Measurements from ENCODE around the gene MAPK8IP1. TPM values are rescaled to one million over a fixed set of nuclear protein-coding genes. Genes with fewer than 3 reads are reported as not detected.
"Not testable (repeated sequence)": the region's sequence is repeated elsewhere in the genome, so short reads cannot be mapped to it uniquely, and the experiment has no call there.

Gene MAPK8IP1
- total RNA-seq, 1 donor from 2014 or later, result 16.3 TPM

DNA sequence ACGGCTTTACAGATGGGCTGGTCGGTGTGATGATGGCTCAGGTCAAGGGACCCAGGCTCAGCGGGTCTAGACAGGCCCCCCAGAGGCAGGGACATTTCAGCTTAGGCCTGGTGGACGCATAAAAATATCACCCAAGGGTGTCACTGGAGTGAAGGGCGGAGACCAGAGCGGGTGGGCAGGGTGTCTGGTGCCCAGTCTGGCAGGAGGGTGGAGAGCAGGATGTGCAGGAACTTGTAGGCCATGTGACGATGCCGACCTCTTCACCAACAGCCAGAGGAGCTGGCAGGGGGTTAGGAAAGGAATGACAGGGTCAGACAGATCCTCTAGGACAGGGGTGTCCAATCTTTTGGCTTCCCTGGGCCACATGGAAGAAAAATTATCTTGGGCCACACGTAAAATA is 4.5 kb downstream of the MAPK8IP1 start:
- no peak for DNase-seq (ENCODE audit: low spot score)

DNA sequence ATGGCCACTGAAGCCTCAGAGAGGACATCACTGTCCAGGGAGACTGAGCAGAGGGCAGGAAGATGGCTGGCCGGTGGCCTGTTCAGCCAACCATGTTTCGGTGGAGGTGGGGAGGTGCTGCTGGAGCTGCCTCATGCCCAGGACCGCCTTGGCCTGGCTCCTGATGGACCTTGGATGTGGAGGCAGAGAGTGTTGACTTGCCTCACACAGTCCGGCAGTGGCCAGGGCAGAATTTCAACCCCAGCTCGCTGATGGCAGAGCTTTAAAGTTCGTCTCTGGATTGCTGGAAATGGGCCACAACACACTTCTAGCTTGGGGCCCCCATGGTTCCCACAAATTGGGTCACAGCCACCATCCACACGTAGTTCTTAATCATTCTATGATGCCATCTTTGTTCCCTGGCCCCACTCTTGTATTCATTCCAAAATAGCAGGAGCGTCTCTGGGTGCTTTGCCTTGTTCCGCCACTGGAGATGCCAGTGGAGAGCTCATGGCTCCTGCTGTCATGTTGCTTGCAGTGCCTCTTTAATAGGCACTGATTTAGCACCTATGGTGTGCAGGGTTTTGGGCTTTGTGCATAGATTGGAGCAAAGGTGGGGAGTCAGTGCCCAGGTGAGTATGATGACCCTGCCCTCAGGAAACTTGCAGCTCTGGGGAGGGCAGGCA is 5.6 kb downstream of the MAPK8IP1 start:
- DNase-seq (ENCODE audit: low spot score), result no peak

GRCh38 chr11:45892856-45893255 is 7.4 kb downstream of the MAPK8IP1 start:
- no peak for DNase-seq (ENCODE audit: low spot score)

GRCh38 chr11:45894555-45895247 is 9.2 kb downstream of the MAPK8IP1 start:
- no peak for DNase-seq (ENCODE audit: low spot score)

- no peak for DNase-seq (ENCODE audit: low spot score)
Observed at GRCh38 chr11:45895553-45896259, 10.3 kb downstream of the MAPK8IP1 start.

DNA sequence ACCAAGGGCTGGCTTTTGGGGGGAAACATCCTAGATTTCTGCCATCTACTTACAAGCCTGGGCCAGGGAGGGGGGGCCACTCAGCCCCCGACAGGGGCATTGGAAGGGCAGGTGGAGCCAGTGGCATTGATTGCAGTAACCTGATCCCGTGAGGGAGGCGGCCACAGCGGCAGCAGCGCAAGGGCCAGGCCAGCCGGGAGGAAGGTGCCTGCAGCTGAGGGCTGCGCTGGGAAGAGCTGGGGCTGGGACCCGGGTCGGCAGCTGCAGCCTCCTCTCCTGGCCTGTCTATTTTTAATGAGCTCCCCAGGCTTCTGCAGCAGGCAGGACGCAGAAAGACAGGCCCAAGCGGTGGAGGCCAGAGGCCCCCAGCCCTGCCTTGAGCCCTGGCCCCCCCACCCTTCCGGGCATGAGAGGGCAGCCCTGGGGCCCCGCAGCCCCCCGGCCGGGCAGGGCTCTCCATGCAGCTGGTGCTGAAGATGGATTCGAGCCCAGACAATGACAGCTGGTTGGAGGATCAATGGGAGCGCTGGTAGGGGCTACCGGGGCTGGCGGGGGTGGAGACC is 11.1 kb downstream of the MAPK8IP1 start:
- no peak for DNase-seq (ENCODE audit: low spot score)

DNA sequence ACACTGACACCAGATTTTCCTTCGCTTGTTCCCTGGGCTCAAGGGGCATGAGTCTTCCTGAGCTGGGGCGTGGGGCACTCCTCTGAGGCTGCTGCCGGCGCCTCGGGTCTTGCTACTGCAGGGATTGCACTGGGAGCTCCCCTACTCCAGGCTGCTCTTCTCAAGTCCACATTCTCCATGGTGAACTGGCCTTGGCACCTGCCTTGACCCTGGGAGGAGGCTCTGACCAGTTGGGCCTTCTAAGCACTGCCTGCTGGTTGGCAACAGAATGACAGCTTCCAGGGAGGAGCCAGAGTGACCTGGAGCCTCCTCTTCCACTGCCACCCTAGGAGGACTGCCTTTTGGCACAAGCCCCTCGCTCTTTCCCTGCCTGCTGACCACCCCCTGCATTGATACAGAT is 12.1 kb downstream of the MAPK8IP1 start:
- no peak for DNase-seq (ENCODE audit: low spot score)

- no peak for DNase-seq (ENCODE audit: low spot score)
Observed at GRCh38 chr11:45899086-45899447, 13.6 kb downstream of the MAPK8IP1 start.

GRCh38 chr11:45899448-45900174 is 14.2 kb downstream of the MAPK8IP1 start:
- DNase-seq (ENCODE audit: low spot score), result peak; percentile 63

- not testable (repeated sequence) for DNase-seq (ENCODE audit: low spot score)
Observed at GRCh38 chr11:45900175-45900800, 14.8 kb downstream of the MAPK8IP1 start.

GRCh38 chr11:45900916-45901617 is 15.6 kb downstream of the MAPK8IP1 start:
- DNase-seq (ENCODE audit: low spot score), result no peak

DNA sequence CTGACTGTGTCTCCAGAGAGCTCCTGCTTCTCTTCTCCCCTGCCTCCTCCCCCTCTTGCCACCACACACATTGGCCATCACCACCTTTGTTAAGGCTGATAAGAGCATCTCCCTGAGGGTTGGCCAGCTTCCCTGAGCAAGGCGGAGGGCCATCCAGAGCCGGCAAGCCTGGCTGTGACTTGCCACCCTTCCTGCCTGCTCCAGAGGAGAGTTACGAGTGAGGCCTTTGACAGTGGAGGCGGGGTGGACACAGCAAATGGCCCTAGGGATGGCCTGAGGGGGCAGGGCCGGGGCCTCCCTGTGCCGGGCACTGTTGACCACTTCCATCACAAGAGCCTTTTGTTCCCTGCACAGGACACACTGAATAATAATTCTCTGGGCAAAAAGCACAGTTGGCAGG is 16.2 kb downstream of the MAPK8IP1 start:
- DNase-seq (ENCODE audit: low spot score), result no peak

GRCh38 chr11:45902452-45903380 is 17.3 kb downstream of the MAPK8IP1 start:
- DNase-seq (ENCODE audit: low spot score), result no peak

DNA sequence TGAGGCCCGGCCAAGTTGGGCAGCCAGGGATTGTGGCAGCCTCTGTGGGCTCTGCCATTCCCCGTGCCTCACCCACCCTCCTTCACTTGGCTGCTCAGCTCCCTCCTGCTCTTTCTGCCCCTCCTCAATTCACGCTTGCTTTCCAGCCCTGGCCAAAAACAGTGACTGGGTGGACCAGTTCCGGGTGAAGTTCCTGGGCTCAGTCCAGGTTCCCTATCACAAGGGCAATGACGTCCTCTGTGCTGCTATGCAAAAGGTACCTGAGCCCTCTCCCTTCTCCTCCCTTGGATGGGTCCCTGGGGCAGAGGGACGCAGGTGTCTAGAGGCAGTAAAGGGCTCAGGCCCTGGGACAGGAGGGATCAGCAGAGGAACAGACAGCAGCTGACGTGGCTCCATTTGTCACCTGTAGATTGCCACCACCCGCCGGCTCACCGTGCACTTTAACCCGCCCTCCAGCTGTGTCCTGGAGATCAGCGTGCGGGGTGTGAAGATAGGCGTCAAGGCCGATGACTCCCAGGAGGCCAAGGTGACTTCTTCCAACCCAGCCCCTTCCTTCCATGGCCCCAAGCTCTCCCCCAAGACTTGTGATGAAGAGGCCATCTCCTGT is 19.0 kb downstream of the MAPK8IP1 start:
- DNase-seq (ENCODE audit: low spot score), result no peak

DNA sequence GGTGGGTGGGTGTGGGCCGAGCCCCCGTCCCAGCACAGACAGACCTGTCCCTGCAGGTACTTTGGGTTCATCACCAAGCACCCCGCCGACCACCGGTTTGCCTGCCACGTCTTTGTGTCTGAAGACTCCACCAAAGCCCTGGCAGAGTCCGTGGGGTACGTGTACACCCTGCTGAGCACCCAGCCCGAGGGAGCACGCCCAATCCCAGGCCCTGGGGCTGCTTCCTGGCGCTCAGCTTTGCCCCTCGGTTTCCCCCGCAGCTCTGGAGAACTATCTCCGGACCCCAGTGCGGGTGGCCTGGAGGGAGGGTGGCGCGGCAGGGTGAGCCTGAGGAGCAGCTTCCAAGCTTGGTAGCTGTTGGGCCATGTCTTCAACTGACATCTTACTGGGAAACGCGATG is 19.6 kb downstream of the MAPK8IP1 start:
- no peak for DNase-seq (ENCODE audit: low spot score)

DNA sequence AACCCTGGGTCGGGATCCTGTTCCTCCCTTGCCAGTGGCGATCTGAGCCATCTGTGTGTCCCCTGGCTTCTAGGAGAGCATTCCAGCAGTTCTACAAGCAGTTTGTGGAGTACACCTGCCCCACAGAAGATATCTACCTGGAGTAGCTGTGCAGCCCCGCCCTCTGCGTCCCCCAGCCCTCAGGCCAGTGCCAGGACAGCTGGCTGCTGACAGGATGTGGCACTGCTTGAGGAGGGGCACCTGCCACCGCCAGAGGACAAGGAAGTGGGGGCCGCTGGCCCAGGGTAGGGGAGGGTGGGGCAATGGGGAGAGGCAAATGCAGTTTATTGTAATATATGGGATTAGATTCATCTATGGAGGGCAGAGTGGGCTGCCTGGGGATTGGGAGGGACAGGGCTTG is 20.1 kb downstream of the MAPK8IP1 start:
- not testable (repeated sequence) for DNase-seq (ENCODE audit: low spot score)

- DNase-seq (ENCODE audit: low spot score), result no peak
Observed at GRCh38 chr11:45906096-45906682, 20.7 kb downstream of the MAPK8IP1 start.

DNA sequence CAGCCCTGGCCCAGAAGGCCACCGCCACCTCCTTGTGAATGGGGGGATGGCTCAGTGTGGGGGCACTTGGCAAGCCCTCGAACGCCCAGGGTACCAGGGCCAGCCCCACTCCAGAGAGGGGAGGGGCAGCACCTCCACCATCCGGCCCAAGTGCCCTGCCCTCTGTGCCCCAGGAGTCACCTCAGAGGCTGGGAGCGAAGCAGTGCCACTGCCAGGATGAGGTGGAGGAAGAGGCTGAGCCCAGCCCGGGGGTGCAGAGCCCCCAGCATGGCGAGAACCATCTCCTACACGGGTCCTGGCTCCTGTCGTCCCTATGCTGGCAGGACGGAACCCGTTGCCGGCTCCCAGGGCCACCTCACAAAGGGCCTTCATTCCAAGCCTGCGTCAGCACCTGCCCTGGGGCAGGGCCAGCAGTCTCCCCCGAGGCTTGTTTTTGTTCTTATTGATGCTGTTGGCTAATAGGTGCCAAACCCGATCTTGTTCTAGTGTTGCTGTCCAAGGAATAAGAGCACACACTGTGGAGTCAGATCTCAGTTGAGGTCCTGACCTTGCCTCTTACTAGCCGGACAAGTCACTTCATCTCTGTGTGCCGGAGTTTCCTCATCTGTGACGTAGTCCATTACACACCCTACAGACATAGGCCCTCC is 21.6 kb downstream of the MAPK8IP1 start, which contains the start of gene FREY1:
Gene FREY1, minus strand, starts transcription at position 307 of the 647 bp plus-strand sequence. Its CDS starts 26 bp downstream, at position 281.
- no peak for DNase-seq (ENCODE audit: low spot score)
